ENCODE results near the gene DVL1.

GRCh38 chr1:1395166-1395565, 45.9 kb upstream of the DVL1 start:
- TF ChIP-seq, protein P1, sequence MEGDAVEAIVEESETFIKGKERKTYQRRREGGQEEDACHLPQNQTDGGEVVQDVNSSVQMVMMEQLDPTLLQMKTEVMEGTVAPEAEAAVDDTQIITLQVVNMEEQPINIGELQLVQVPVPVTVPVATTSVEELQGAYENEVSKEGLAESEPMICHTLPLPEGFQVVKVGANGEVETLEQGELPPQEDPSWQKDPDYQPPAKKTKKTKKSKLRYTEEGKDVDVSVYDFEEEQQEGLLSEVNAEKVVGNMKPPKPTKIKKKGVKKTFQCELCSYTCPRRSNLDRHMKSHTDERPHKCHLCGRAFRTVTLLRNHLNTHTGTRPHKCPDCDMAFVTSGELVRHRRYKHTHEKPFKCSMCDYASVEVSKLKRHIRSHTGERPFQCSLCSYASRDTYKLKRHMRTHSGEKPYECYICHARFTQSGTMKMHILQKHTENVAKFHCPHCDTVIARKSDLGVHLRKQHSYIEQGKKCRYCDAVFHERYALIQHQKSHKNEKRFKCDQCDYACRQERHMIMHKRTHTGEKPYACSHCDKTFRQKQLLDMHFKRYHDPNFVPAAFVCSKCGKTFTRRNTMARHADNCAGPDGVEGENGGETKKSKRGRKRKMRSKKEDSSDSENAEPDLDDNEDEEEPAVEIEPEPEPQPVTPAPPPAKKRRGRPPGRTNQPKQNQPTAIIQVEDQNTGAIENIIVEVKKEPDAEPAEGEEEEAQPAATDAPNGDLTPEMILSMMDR (IDR thresholded peaks at IDR 0.05): no peak
- TF ChIP-seq POLR2A (IDR thresholded peaks at IDR 0.05) (no peak), EP300 (IDR thresholded peaks at IDR 0.05) (no peak)

Measured in tibial nerve (tissue), 4 donors.